ENCODE results near the gene B3GLCT.

- TF ChIP-seq CTCF (IDR thresholded peaks at IDR 0.05; ENCODE audit: low read length) (no peak), EZH2phosphoT487 (IDR thresholded peaks at IDR 0.05; ENCODE audit: low read length) (no peak), EZH2 (optimal IDR thresholded peaks at IDR 0.05; ENCODE audit: low read depth, low read length) (no peak)
Observed at GRCh38 chr13:31179754-31180153, 20.0 kb upstream of the B3GLCT start.
